ENCODE measurements around the gene BIN1. TPM values are rescaled to one million over a fixed set of nuclear protein-coding genes. Genes with fewer than 3 reads are reported as not detected.

BIN1 gene
- total RNA-seq, 1 experiment from 2014 or later, result 68.0 TPM

GRCh38 chr2:127001751-127002150, 105.2 kb downstream of the BIN1 start:
- DNase-seq (ENCODE audit: low read depth), result no peak

GRCh38 chr2:127000937-127001336, 106.0 kb downstream of the BIN1 start:
- DNase-seq (ENCODE audit: low read depth), result no peak

- DNase-seq (ENCODE audit: low read depth), result no peak
These were observed 106.8 kb downstream of the BIN1 start for GRCh38 chr2:127000194-127000593.

GRCh38 chr2:126999106-126999756, 107.7 kb downstream of the BIN1 start:
- no peak for DNase-seq (ENCODE audit: low read depth)

- DNase-seq (ENCODE audit: low read depth), result no peak
These were observed 108.5 kb downstream of the BIN1 start for GRCh38 chr2:126998486-126998885.

Small RNAs within 50 kb of the gene (small RNA-seq; reads per million reads assigned to genes)
- gene RNU7-182P, result not detected

Other genes with a start within 250 kb of the BIN1 start
- gene TEX51, start 208.3 kb downstream of the BIN1 start, total RNA-seq (2014; rRNA removed; shearing (Covaris generic)), result not detected in 2 replicates
- 1.4 and 1.5 TPM in 2 replicates for gene CYP27C1, start 113.1 kb upstream of the BIN1 start, total RNA-seq (2014; rRNA removed; shearing (Covaris generic))
- gene ERCC3, start 187.0 kb upstream of the BIN1 start, total RNA-seq (2014; rRNA removed; shearing (Covaris generic)), result 39.1 and 46.0 TPM in 2 replicates